ENCODE results near the gene CFAP161.
A peak's percentile ranks its signal among the peaks of the same experiment; 100 is the strongest.

- TF ChIP-seq RCOR1 (IDR thresholded peaks at IDR 0.05; ENCODE audit: low read length) (no peak), NRF1 (IDR thresholded peaks at IDR 0.05; ENCODE audit: low read depth, low read length) (no peak), GABPA (IDR thresholded peaks at IDR 0.05; ENCODE audit: low read depth) (no peak), YY1 (IDR thresholded peaks at IDR 0.05; ENCODE audit: low read depth) (no peak), JUND (IDR thresholded peaks at IDR 0.05) (no peak), REST (IDR thresholded peaks at IDR 0.05; ENCODE audit: low read depth, low read length) (no peak), POLR2AphosphoS5 (IDR thresholded peaks at IDR 0.05; ENCODE audit: low read depth, low read length) (no peak), TAF1 (IDR thresholded peaks at IDR 0.05; ENCODE audit: borderline replicate concordance, low read depth, low read length) (no peak), EP300 (IDR thresholded peaks at IDR 0.05; ENCODE audit: borderline replicate concordance in 1 of 2, low read depth in 1 of 2, low read length in 1 of 2) (no peak), ELF1 (IDR thresholded peaks at IDR 0.05) (no peak), GATA2 (CRISPR knock-in tag; IDR thresholded peaks at IDR 0.05) (no peak), RXRA (IDR thresholded peaks at IDR 0.05; ENCODE audit: borderline replicate concordance, low read depth) (no peak)
- TF ChIP-seq, protein P1, sequence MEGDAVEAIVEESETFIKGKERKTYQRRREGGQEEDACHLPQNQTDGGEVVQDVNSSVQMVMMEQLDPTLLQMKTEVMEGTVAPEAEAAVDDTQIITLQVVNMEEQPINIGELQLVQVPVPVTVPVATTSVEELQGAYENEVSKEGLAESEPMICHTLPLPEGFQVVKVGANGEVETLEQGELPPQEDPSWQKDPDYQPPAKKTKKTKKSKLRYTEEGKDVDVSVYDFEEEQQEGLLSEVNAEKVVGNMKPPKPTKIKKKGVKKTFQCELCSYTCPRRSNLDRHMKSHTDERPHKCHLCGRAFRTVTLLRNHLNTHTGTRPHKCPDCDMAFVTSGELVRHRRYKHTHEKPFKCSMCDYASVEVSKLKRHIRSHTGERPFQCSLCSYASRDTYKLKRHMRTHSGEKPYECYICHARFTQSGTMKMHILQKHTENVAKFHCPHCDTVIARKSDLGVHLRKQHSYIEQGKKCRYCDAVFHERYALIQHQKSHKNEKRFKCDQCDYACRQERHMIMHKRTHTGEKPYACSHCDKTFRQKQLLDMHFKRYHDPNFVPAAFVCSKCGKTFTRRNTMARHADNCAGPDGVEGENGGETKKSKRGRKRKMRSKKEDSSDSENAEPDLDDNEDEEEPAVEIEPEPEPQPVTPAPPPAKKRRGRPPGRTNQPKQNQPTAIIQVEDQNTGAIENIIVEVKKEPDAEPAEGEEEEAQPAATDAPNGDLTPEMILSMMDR (IDR thresholded peaks at IDR 0.05), result peak; percentile 81
Observed at GRCh38 chr15:81106560-81106959, 27.5 kb upstream of the CFAP161 start.

All from SK-N-SH (cell line).